HG02623 (cell line): ENCODE results near the gene SOWAHB.

Experiments
- ATAC-seq: cut with Tn5 transposase; IDR thresholded peaks from one replicate; pipeline ENCODE4 v1.9.1; 2021; ENCODE audit warnings: moderate library complexity; ENCODE audit not compliant: unreplicated experiment

The SOWAHB gene

GRCh38 chr4:76854858-76855257 lies 43.1 kb downstream of the SOWAHB start:
- ATAC-seq, result no peak

GRCh38 chr4:76851375-76851774 lies 46.6 kb downstream of the SOWAHB start:
- no peak for ATAC-seq

DNA sequence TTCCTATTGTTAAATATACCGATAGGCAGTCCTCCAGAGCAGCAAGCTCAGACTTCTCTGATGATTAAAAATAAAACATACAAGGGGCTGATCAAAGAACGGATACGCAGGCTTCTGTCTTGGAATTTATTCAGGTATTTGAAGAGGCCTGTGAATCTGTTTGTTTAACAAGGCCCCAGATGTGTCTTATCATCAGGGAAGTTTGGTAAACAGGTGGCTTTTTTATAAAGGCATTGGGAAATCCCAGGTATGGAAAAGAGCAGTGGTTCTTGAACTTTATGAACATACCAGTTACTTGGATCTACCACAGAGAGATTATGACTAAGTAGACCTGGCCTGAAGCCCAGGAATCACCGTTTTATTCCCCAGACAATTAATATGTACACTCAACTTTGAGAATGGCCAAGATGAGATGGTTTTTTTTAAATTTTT lies 47.9 kb downstream of the SOWAHB start:
- ATAC-seq, result no peak
